H1 (cell line): ENCODE data around the gene VPS51. TPM values are rescaled to one million over a fixed set of nuclear protein-coding genes. Genes with fewer than 3 reads are reported as not detected.
A peak's percentile ranks its signal among the peaks of the same experiment; 100 is the strongest.

ENCODE experiments used
- CTCF ChIA-PET: fragments of 300-600 bp; sonication (Branson Sonifier 250); formaldehyde crosslinking; loops from one replicate; lab custom pipeline; 2021; ENCODE audit not compliant: partially characterized antibody; lab: Charles Lee
- POLR2A ChIA-PET: fragments of 300-600 bp; sonication (Branson Sonifier 250); formaldehyde crosslinking; loops from one replicate; lab custom pipeline; 2021; ENCODE audit warnings: inconsistent platforms; ENCODE audit not compliant: partially characterized antibody; lab: Charles Lee
- DNase-seq, 2 experiments: peaks; one replicate each; pipeline versions ENCODE4 v3.0.0 to v3.0.0-alpha.2; 2010 to 2022; ENCODE audit warnings: low spot score in 2 of 2, low read depth in 1 of 2, mixed read lengths in 1 of 2
- FAIRE-seq: peaks from 2 replicates; lab custom pipeline; 2011; peaks lifted over from hg19 to GRCh38; lab: Jason Lieb, UNC
- H2AFZ ChIP-seq: 2 replicates; pipeline ENCODE4 v1.8.1; 2012; ENCODE audit warnings: low read length, inconsistent platforms
- H2AK5ac ChIP-seq: 2 replicates; pipeline ENCODE4 v1.6.1; 2013; ENCODE audit warnings: low read depth, low read length
- H2BK120ac ChIP-seq: replicated peaks from 2 replicates; pipeline ENCODE3; 2013; ENCODE audit warnings: low read depth, low read length, inconsistent platforms
- H2BK12ac ChIP-seq: 2 replicates; pipeline ENCODE4 v1.6.1; 2013; ENCODE audit warnings: low read depth, low read length
- H2BK15ac ChIP-seq: 2 replicates; pipeline ENCODE4 v1.6.1; 2013; ENCODE audit warnings: low read length
- H2BK20ac ChIP-seq: 2 replicates; pipeline ENCODE4 v1.6.1; 2013; ENCODE audit warnings: low read length
- H2BK5ac ChIP-seq: 2 replicates; pipeline ENCODE4 v1.6.1; 2013; ENCODE audit warnings: low read depth, low read length
- H3K14ac ChIP-seq: 2 replicates; pipeline ENCODE4 v1.6.1; 2013; ENCODE audit warnings: inconsistent platforms; ENCODE audit not compliant: insufficient read length
- H3K18ac ChIP-seq: 2 replicates; pipeline ENCODE4 v1.6.1; 2013; ENCODE audit warnings: low read length; ENCODE audit errors: extremely low read depth
- H3K23ac ChIP-seq: 2 replicates; pipeline ENCODE4 v1.6.1; 2013; ENCODE audit warnings: inconsistent platforms; ENCODE audit not compliant: insufficient read length
- H3K23me2 ChIP-seq: 2 replicates; pipeline ENCODE4 v1.6.1; 2013; ENCODE audit warnings: low read depth, low read length
- H3K27ac ChIP-seq: 2 replicates; pipeline ENCODE4 v1.6.1; 2011; ENCODE audit warnings: low read depth, low read length, inconsistent platforms
- H3K27me3 ChIP-seq, 4 experiments: replicated peaks in 1 of 4; 1 replicate in 1 of 4; 2 replicates in 3 of 4; pipeline versions ENCODE4 v1.6.1 to v1.8.1; 2011 to 2013; ENCODE audit warnings: low read length in 3 of 4, mild to moderate bottlenecking in 3 of 4, inconsistent platforms in 2 of 4, mixed read lengths in 2 of 4, moderate library complexity in 1 of 4; ENCODE audit not compliant: control insufficient read depth in 3 of 4, insufficient read depth in 3 of 4; ENCODE audit errors: extremely low read depth in 1 of 4
- H3K36me3 ChIP-seq, 4 experiments: 2 replicates each; pipeline versions ENCODE4 v1.6.1 to v1.8.1; 2011 to 2013; ENCODE audit warnings: mild to moderate bottlenecking in 4 of 4, low read length in 3 of 4, moderate library complexity in 2 of 4, control low read depth in 1 of 4, inconsistent platforms in 1 of 4; ENCODE audit not compliant: insufficient read depth in 4 of 4, control insufficient read depth in 2 of 4
- H3K4ac ChIP-seq: replicated peaks from 2 replicates; pipeline ENCODE3; 2013; ENCODE audit warnings: low read length, low read depth, mixed read lengths, inconsistent platforms; ENCODE audit not compliant: insufficient read length
- H3K4me1 ChIP-seq, 4 experiments: replicated peaks in 1 of 4; 1 replicate in 1 of 4; 2 replicates in 3 of 4; pipeline versions ENCODE4 v1.6.1 to v1.8.1; 2011 to 2013; ENCODE audit warnings: low read length in 3 of 4, inconsistent platforms in 2 of 4, mixed read lengths in 1 of 4; ENCODE audit not compliant: insufficient read depth in 4 of 4, control insufficient read depth in 3 of 4
- H3K4me2 ChIP-seq, 2 experiments: 2 replicates each; pipeline versions ENCODE4 v1.6.1 to v1.8.1; 2011 to 2013; ENCODE audit warnings: low read depth in 2 of 2, low read length in 2 of 2, control low read depth in 1 of 2, inconsistent platforms in 1 of 2, mild to moderate bottlenecking in 1 of 2; ENCODE audit not compliant: insufficient read depth in 1 of 2
- H3K4me3 ChIP-seq, 4 experiments: fragments of 200-600, 300-600 bp in 1 of 4; sonication (generic), shearing (Covaris generic), sonication (Bioruptor Twin) in 1 of 4; 2 replicates each; pipeline versions ENCODE4 v1.5.1 to v1.8.1; 2011 to 2016; ENCODE audit warnings: low read length in 4 of 4, low read depth in 3 of 4, control low read depth in 2 of 4, inconsistent platforms in 2 of 4, mild to moderate bottlenecking in 2 of 4, mixed read lengths in 1 of 4, moderate library complexity in 1 of 4; ENCODE audit not compliant: insufficient read depth in 2 of 4; ENCODE audit errors: extremely low read depth in 1 of 4
- H3K56ac ChIP-seq: replicated peaks from 2 replicates; pipeline ENCODE3; 2013; ENCODE audit warnings: low read depth, mild to moderate bottlenecking, mixed read lengths, low read length, inconsistent platforms; ENCODE audit not compliant: insufficient read length
- H3K79me1 ChIP-seq: 2 replicates; pipeline ENCODE4 v1.6.1; 2013; ENCODE audit warnings: low read depth, low read length, control low read depth
- H3K79me2 ChIP-seq, 2 experiments: 2 replicates each; pipeline versions ENCODE4 v1.6.1 to v1.8.1; 2012 to 2013; ENCODE audit warnings: low read length in 2 of 2, mild to moderate bottlenecking in 2 of 2, inconsistent platforms in 1 of 2; ENCODE audit not compliant: insufficient read depth in 2 of 2, control insufficient read depth in 1 of 2
- H3K9ac ChIP-seq, 4 experiments: replicated peaks in 1 of 4; 1 replicate in 1 of 4; 2 replicates in 3 of 4; pipeline versions ENCODE4 v1.6.1 to v1.8.1; 2011 to 2013; ENCODE audit warnings: low read depth in 3 of 4, low read length in 3 of 4, control low read depth in 2 of 4, mild to moderate bottlenecking in 2 of 4, moderate library complexity in 2 of 4, inconsistent platforms in 1 of 4; ENCODE audit errors: extremely low read depth in 1 of 4
- H3K9me3 ChIP-seq, 2 experiments: 2 replicates each; pipeline versions ENCODE4 v1.6.1 to v1.8.1; 2012 to 2013; ENCODE audit warnings: mild to moderate bottlenecking in 2 of 2, moderate library complexity in 2 of 2, control low read depth in 1 of 2, inconsistent platforms in 1 of 2, low read depth in 1 of 2, low read length in 1 of 2, mixed read lengths in 1 of 2; ENCODE audit not compliant: insufficient read depth in 2 of 2
- H4K20me1 ChIP-seq, 2 experiments: replicated peaks in 1 of 2; 2 replicates each; pipeline versions ENCODE3 to v1.8.1; 2011 to 2013; ENCODE audit warnings: inconsistent platforms in 2 of 2, low read length in 2 of 2, mild to moderate bottlenecking in 1 of 2; ENCODE audit not compliant: insufficient read depth in 2 of 2, control insufficient read depth in 1 of 2
- H4K5ac ChIP-seq: 2 replicates; pipeline ENCODE4 v1.6.1; 2013; ENCODE audit warnings: low read length, low read depth, mixed read lengths, inconsistent platforms; ENCODE audit not compliant: insufficient read length
- H4K8ac ChIP-seq: 2 replicates; pipeline ENCODE4 v1.8.0; 2013; ENCODE audit warnings: mild to moderate bottlenecking, moderate library complexity, low read length, inconsistent platforms; ENCODE audit not compliant: insufficient read depth; ENCODE audit errors: extremely low read depth
- H4K91ac ChIP-seq: replicated peaks from 2 replicates; pipeline ENCODE3; 2013; ENCODE audit warnings: low read length, mixed read lengths, inconsistent platforms; ENCODE audit not compliant: insufficient read length
- CBX5 ChIP-seq: fragments of 300-800, 300-1000 bp; sonication (generic); IDR thresholded peaks from 2 replicates; pipeline ENCODE4 v1.7.1; 2016; ENCODE audit warnings: antibody characterized with exemption, low read length, low read depth
- CHD1 ChIP-seq: IDR thresholded peaks from 2 replicates; pipeline ENCODE4 v1.6.1; 2012; ENCODE audit warnings: low read depth, low read length, improper control_type of control experiment
- CTBP2 ChIP-seq: IDR thresholded peaks from 2 replicates; pipeline ENCODE4 v1.7.0; 2011; ENCODE audit warnings: borderline replicate concordance, mild to moderate bottlenecking, moderate library complexity, mixed read lengths, low read length; ENCODE audit not compliant: insufficient read depth, insufficient read length
- GABPA ChIP-seq: IDR thresholded peaks from 2 replicates; pipeline ENCODE4 v1.6.1; 2011; ENCODE audit warnings: mild to moderate bottlenecking, low read length, moderate library complexity, borderline replicate concordance; ENCODE audit not compliant: insufficient read depth
- HDAC2 ChIP-seq, 2 experiments: fragments of 300-600 bp in 1 of 2; sonication (generic) in 1 of 2; IDR thresholded peaks; 2 replicates each; pipeline ENCODE4 v1.6.1; 2011 to 2012; ENCODE audit warnings: low read depth in 2 of 2, low read length in 2 of 2, mild to moderate bottlenecking in 2 of 2, moderate library complexity in 2 of 2, borderline replicate concordance in 1 of 2, inconsistent platforms in 1 of 2
- HDAC6 ChIP-seq: IDR thresholded peaks from one replicate; pipeline ENCODE4 v1.7.1; 2012; ENCODE audit warnings: low read depth, mild to moderate bottlenecking, inconsistent platforms, low read length, moderate library complexity
- KDM5A ChIP-seq: fragments of 200-600 bp; IDR thresholded peaks from 2 replicates; pipeline ENCODE4 v1.7.1; 2012; ENCODE audit warnings: mild to moderate bottlenecking, low read length, inconsistent platforms, mixed read lengths
- NRF1 ChIP-seq: IDR thresholded peaks from 2 replicates; pipeline ENCODE4 v1.6.1; 2011; ENCODE audit warnings: mild to moderate bottlenecking, low read depth, low read length, improper control_type of control experiment
- POLR2A ChIP-seq, 2 experiments: IDR thresholded peaks; 1 replicate in 1 of 2; 2 replicates in 1 of 2; pipeline ENCODE4 v1.6.1; 2011; ENCODE audit warnings: low read depth in 2 of 2, low read length in 2 of 2, mild to moderate bottlenecking in 2 of 2; ENCODE audit errors: control extremely low read depth in 1 of 2
- TEAD4 ChIP-seq: IDR thresholded peaks from 2 replicates; pipeline ENCODE4 v1.6.1; 2012; ENCODE audit warnings: low read depth, low read length, inconsistent platforms, mixed read lengths
- WGBS, 2 experiments: shearing (Covaris generic) in 1 of 2; methylation state at CpG; one replicate each; pipeline versions ENCODE4 v1.1.6 to v1.1.7; 2013 to 2015; ENCODE audit warnings: low lambda C conversion rate in 2 of 2, mixed read lengths in 2 of 2, inconsistent platforms in 1 of 2, low coverage in 1 of 2, missing lambda C conversion rate in 1 of 2; ENCODE audit not compliant: insufficient replicate concordance in 2 of 2, insufficient coverage in 1 of 2, insufficient read length in 1 of 2; ENCODE audit errors: extremely low coverage in 1 of 2, missing lambda C conversion rate in 1 of 2; 5-methylcytosine and 5-hydroxymethylcytosine counted together
- polyA plus RNA-seq, 7 experiments: library from polyadenylated mRNA; depleted of rRNA in 3 of 7; stranded (reverse) in 5 of 7; unstranded in 2 of 7; fragments of >200 nt in 5 of 7; fragments of 200-250 nt in 2 of 7; gene quantifications; 1 replicate in 5 of 7; 2 replicates in 1 of 7; 4 replicates in 1 of 7; pipeline versions ENCODE4 v1.2.1 to v1.2.3, GENCODE V29; 2011 to 2013; ENCODE audit warnings: missing spikeins in 2 of 7, mixed read lengths in 2 of 7
- total RNA-seq: library from RNA; stranded (reverse); fragmentation: NEBNext Ultra II Directional; extraction: Animal tissue kit (Norgen Biotek cat#: 25700); gene quantifications from 2 replicates; pipeline ENCODE4 v1.2.1, GENCODE V29; 2021

VPS51 gene
- total and polyA plus RNA-seq, 2 of the 8 experiments (the other 6 are each of a cell fraction or from before 2014, with no cell fraction given) = 97.4 to 142 TPM

GRCh38 chr11:65118097-65118837 lies 22.3 kb downstream of the VPS51 start:
- POLR2A ChIA-PET = interaction anchor here (0.7 to 17.4 kb wide), 25 partner anchors 9 to 483 kb away, joined by 3 to 305 read pairs (median 5); partner anchors contain the start of genes ARL2, CAPN1, CDCA5 and MALAT1
- no peak overlapping the region for H3K27ac ChIP-seq
- no peak for FAIRE-seq
- TF ChIP-seq CTBP2 = no peak
- TF ChIP-seq KDM5A = no peak
- TF ChIP-seq TEAD4 = no peak
- TF ChIP-seq GABPA = no peak
- no peak for TF ChIP-seq HDAC2 (IDR thresholded peaks at IDR 0.05; ENCODE audit: borderline replicate concordance in 1 of 2, low read depth in 2 of 2, low read length in 2 of 2)
- TF ChIP-seq NRF1 = no peak
- no peak for TF ChIP-seq CHD1
- no peak for TF ChIP-seq POLR2A (IDR thresholded peaks at IDR 0.05; ENCODE audit: control extremely low read depth in 1 of 2, low read depth in 2 of 2, low read length in 2 of 2)
- no peak for TF ChIP-seq HDAC6
- no peak for TF ChIP-seq CBX5

More at GRCh38 chr11:65118097-65118837, 22.3 kb downstream of the VPS51 start:
- Histone ChIP-seq H3K4me1 (peaks cover 2 to 15% (median 10%) of the 10 kb centered on the region in 4 experiments), H3K9me3 (no peaks in the 10 kb centered on the region), H2BK20ac (no peak overlapping the region), H3K14ac (no peak overlapping the region), H3K4ac (no peak overlapping the region), H3K36me3 (peaks cover 11 to 35% (median 18%) of the 10 kb centered on the region in 4 experiments), H2AFZ (no peak overlapping the region), H2BK120ac (no peak overlapping the region), H3K23ac (no peak overlapping the region), H2BK12ac (no peak overlapping the region), H4K91ac (no peak overlapping the region), H4K8ac (peak overlapping the region; percentile 7; the same call in 1 of the 2 replicates), H4K20me1 (peaks cover 4 to 6% of the 10 kb centered on the region in 2 experiments), H2BK5ac (no peak overlapping the region), H3K18ac (no peak overlapping the region), H3K9ac (no peak overlapping the region), H4K5ac (no peak overlapping the region), H3K23me2 (peaks cover 8% of the 10 kb centered on the region; the same call in 1 of the 2 replicates), H3K79me2 (peaks cover 6 to 32% of the 10 kb centered on the region in 2 experiments), H3K79me1 (peaks cover 16% of the 10 kb centered on the region), H2BK15ac (no peak overlapping the region), H3K56ac (no peak overlapping the region), H3K4me2 (no peak overlapping the region; a peak in 1 of 4 replicates), H2AK5ac (no peak overlapping the region), H3K4me3 (no peak overlapping the region), H3K27me3 (no peaks in the 10 kb centered on the region)
- CTCF ChIA-PET = interaction anchor here (0.6 to 2.2 kb wide), 13 partner anchors 9 to 144 kb away, joined by 3 to 12 read pairs (median 3); partner anchors contain the start of gene POLA2
- 88% methylated on average over 18 of the region's 18 CpGs; no CpG with 5 or more reads in 1 of the 2 experiments for WGBS, 2 experiments
- DNase-seq = no peak
